OCI-LY1 (cell line): ENCODE results near the gene TDRKH.

Experiments used
- EZH2 ChIP-seq: fragments of 200-600 bp; sonication (generic), shearing (Covaris generic); IDR thresholded peaks from 2 replicates; pipeline ENCODE4 v1.8.0; 2017; ENCODE audit warnings: borderline replicate concordance, mixed run types, mild to moderate bottlenecking, antibody characterized with exemption, low read length, moderate library complexity, mixed read lengths
- TF ChIP-seq, protein P1 (sequence below): fragments of 200-600 bp; sonication (generic), shearing (Covaris generic); IDR thresholded peaks from 2 replicates; pipeline ENCODE4 v1.5.1; 2017; ENCODE audit warnings: mild to moderate bottlenecking, antibody characterized with exemption, low read length, moderate library complexity, mixed read lengths

DNA sequence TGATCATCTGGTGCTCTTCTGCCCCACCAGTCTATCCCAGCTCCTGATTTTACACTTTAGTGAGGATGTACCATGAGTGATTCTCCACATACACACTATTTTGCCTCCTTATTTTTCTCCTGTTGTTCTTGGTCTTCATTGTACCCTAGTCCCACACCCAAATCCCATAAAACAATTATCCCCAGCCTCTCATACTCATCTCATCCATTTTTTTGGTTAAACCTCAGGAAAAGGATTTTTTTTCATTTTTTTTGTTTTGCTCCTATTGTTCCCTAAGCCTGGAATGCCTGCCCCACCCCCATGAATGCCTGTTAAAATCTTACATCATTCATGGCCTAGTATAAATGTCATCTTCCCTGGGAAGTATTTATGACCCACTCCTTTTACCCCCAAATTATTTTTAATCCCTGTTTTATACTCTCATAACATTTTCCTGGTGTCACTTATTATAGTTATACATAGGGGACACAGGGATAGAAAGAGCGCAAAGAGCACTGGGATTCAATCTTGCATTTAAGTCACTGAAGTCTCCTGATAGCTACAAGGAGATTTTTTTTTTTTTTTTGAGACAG lies 19.8 kb upstream of the TDRKH start:
- TF ChIP-seq, protein P1, sequence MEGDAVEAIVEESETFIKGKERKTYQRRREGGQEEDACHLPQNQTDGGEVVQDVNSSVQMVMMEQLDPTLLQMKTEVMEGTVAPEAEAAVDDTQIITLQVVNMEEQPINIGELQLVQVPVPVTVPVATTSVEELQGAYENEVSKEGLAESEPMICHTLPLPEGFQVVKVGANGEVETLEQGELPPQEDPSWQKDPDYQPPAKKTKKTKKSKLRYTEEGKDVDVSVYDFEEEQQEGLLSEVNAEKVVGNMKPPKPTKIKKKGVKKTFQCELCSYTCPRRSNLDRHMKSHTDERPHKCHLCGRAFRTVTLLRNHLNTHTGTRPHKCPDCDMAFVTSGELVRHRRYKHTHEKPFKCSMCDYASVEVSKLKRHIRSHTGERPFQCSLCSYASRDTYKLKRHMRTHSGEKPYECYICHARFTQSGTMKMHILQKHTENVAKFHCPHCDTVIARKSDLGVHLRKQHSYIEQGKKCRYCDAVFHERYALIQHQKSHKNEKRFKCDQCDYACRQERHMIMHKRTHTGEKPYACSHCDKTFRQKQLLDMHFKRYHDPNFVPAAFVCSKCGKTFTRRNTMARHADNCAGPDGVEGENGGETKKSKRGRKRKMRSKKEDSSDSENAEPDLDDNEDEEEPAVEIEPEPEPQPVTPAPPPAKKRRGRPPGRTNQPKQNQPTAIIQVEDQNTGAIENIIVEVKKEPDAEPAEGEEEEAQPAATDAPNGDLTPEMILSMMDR = no peak
- TF ChIP-seq EZH2 = no peak
